Activated CD8-positive, alpha-beta T cell treated with anti-CD3 and anti-CD28 coated beads, Interleukin-2, amount 10 ng/mL, durations not matched to agents 7 days and 5 days (primary cell): ENCODE results near the gene NKX1-1. TPM values are rescaled to one million over a fixed set of nuclear protein-coding genes. Genes with fewer than 3 reads are reported as not detected.

Experiments used
- ATAC-seq: fragments of 150-1000 bp; cut with Tn5 transposase; one replicate; pipeline ENCODE4 v1.10.0; 2021; ENCODE audit warnings: moderate library complexity
- CTCF ChIA-PET: fragments of 350-600 bp; sonication (Branson Sonifier 250); formaldehyde crosslinking; loops from one replicate; lab custom pipeline; 2021; ENCODE audit warnings: antibody characterized with exemption; lab: Charles Lee
- POLR2A ChIA-PET: fragments of 350-600 bp; sonication (Branson Sonifier 250); formaldehyde crosslinking; loops from one replicate; lab custom pipeline; 2021; ENCODE audit warnings: antibody characterized with exemption; lab: Charles Lee
- DNase-seq: peaks from one replicate; pipeline ENCODE4 v3.0.0-alpha.2; 2020
- H3K27ac Mint-ChIP-seq: one replicate; pipeline ENCODE4 v1.8.0; 2021; ENCODE audit warnings: mild to moderate bottlenecking, mixed read lengths
- H3K27me3 Mint-ChIP-seq: one replicate; pipeline ENCODE4 v1.8.0; 2021; ENCODE audit warnings: low read depth, mixed read lengths
- H3K36me3 Mint-ChIP-seq: one replicate; pipeline ENCODE4 v1.8.0; 2021; ENCODE audit warnings: low read depth, mixed read lengths
- H3K4me1 Mint-ChIP-seq: one replicate; pipeline ENCODE4 v1.8.0; 2021; ENCODE audit warnings: low read depth, mixed read lengths
- H3K4me3 Mint-ChIP-seq: one replicate; pipeline ENCODE4 v1.8.0; 2021; ENCODE audit warnings: mild to moderate bottlenecking, mixed read lengths
- H3K9me3 Mint-ChIP-seq: one replicate; pipeline ENCODE4 v1.8.0; 2022; ENCODE audit warnings: mixed read lengths; ENCODE audit not compliant: insufficient read depth
- total RNA-seq, 2 experiments: library from RNA; stranded (reverse); gene quantifications; one replicate each; pipeline ENCODE4 v1.2.3, GENCODE V29; 2021

NKX1-1 gene
- total RNA-seq, 2 experiments from 2014 or later = not detected

- ChIA-PET CTCF (no interaction called here), POLR2A (no interaction called here)
- no peaks in the 10 kb centered on the region for H3K9me3 Mint-ChIP-seq
- no peaks in the 10 kb centered on the region for H3K27me3 Mint-ChIP-seq
- DNase-seq (no peak), ATAC-seq (no peak)
- no peaks in the 10 kb centered on the region for H3K36me3 Mint-ChIP-seq
- H3K4me1 Mint-ChIP-seq = no peaks in the 10 kb centered on the region
- no peak overlapping the region for H3K27ac Mint-ChIP-seq
- no peak overlapping the region for H3K4me3 Mint-ChIP-seq
These were observed 43.7 kb downstream of the NKX1-1 start for GRCh38 chr4:1362521-1362920.

- Mint-ChIP-seq H3K27me3 (no peaks in the 10 kb centered on the region), H3K36me3 (no peaks in the 10 kb centered on the region), H3K27ac (no peak overlapping the region), H3K9me3 (no peaks in the 10 kb centered on the region), H3K4me1 (no peaks in the 10 kb centered on the region), H3K4me3 (no peak overlapping the region)
- ChIA-PET POLR2A (no interaction called here), CTCF (no interaction called here)
- no peak for DNase-seq
- ATAC-seq = no peak
These were observed 44.2 kb downstream of the NKX1-1 start for GRCh38 chr4:1362046-1362445.

GRCh38 chr4:1361431-1361830 is 44.8 kb downstream of the NKX1-1 start:
- H3K36me3 Mint-ChIP-seq = no peaks in the 10 kb centered on the region
- POLR2A ChIA-PET = interaction anchor here (1.0 kb wide), 1 partner anchor 111 kb away, joined by 3 read pairs; no protein-coding TSS in a partner anchor
- no peaks in the 10 kb centered on the region for H3K27me3 Mint-ChIP-seq
- no peak overlapping the region for H3K4me3 Mint-ChIP-seq
- H3K4me1 Mint-ChIP-seq = no peaks in the 10 kb centered on the region
- DNase-seq (no peak), ATAC-seq (no peak)
- CTCF ChIA-PET = no interaction called here
- H3K27ac Mint-ChIP-seq = no peak overlapping the region
- no peaks in the 10 kb centered on the region for H3K9me3 Mint-ChIP-seq

- H3K9me3 Mint-ChIP-seq = no peaks in the 10 kb centered on the region
- ChIA-PET CTCF (interaction anchor here (0.6 to 1.0 kb wide), 2 partner anchors 8 to 142 kb away, joined by 3 to 4 read pairs; no protein-coding TSS in a partner anchor), POLR2A (interaction anchor here (1.0 kb wide), 1 partner anchor 110 kb away, joined by 3 read pairs; no protein-coding TSS in a partner anchor)
- DNase-seq (no peak), ATAC-seq (no peak)
- no peak overlapping the region for H3K4me3 Mint-ChIP-seq
- H3K27ac Mint-ChIP-seq = no peak overlapping the region
- H3K36me3 Mint-ChIP-seq = no peaks in the 10 kb centered on the region
- H3K27me3 Mint-ChIP-seq = no peaks in the 10 kb centered on the region
- no peaks in the 10 kb centered on the region for H3K4me1 Mint-ChIP-seq
These were observed 45.6 kb downstream of the NKX1-1 start for GRCh38 chr4:1360423-1361283.

- Mint-ChIP-seq H3K36me3 (no peaks in the 10 kb centered on the region), H3K4me3 (no peak overlapping the region), H3K4me1 (no peaks in the 10 kb centered on the region), H3K9me3 (no peaks in the 10 kb centered on the region), H3K27me3 (no peaks in the 10 kb centered on the region), H3K27ac (no peak overlapping the region)
- no peak for DNase-seq
- CTCF ChIA-PET = interaction anchor here (0.6 to 1.0 kb wide), 2 partner anchors 7 to 141 kb away, joined by 3 to 4 read pairs; no protein-coding TSS in a partner anchor
- ATAC-seq = no peak
- POLR2A ChIA-PET = no interaction called here
These were observed 46.3 kb downstream of the NKX1-1 start for GRCh38 chr4:1359976-1360375.

- ATAC-seq = no peak
- Mint-ChIP-seq H3K27ac (no peak overlapping the region), H3K27me3 (no peaks in the 10 kb centered on the region), H3K4me1 (no peaks in the 10 kb centered on the region), H3K4me3 (no peak overlapping the region), H3K9me3 (no peaks in the 10 kb centered on the region), H3K36me3 (no peaks in the 10 kb centered on the region)
- POLR2A ChIA-PET = no interaction called here
- DNase-seq = no peak
- CTCF ChIA-PET = no interaction called here
These were observed 47.1 kb downstream of the NKX1-1 start for GRCh38 chr4:1359144-1359501.

GRCh38 chr4:1358421-1359143 is 47.7 kb downstream of the NKX1-1 start:
- H3K36me3 Mint-ChIP-seq = no peaks in the 10 kb centered on the region
- no peak overlapping the region for H3K27ac Mint-ChIP-seq
- no peaks in the 10 kb centered on the region for H3K4me1 Mint-ChIP-seq
- ChIA-PET POLR2A (no interaction called here), CTCF (interaction anchor here (4.2 kb wide), 1 partner anchor 271 kb away, joined by 18 read pairs; no protein-coding TSS in a partner anchor)
- H3K4me3 Mint-ChIP-seq = no peak overlapping the region
- no peaks in the 10 kb centered on the region for H3K27me3 Mint-ChIP-seq
- H3K9me3 Mint-ChIP-seq = no peaks in the 10 kb centered on the region
- ATAC-seq = no peak
- DNase-seq = no peak

- ChIA-PET POLR2A (interaction anchor here (0.8 kb wide), 1 partner anchor 18 kb away, joined by 3 read pairs; no protein-coding TSS in a partner anchor), CTCF (interaction anchor here (4.2 kb wide), 1 partner anchor 272 kb away, joined by 18 read pairs; no protein-coding TSS in a partner anchor)
- no peak overlapping the region for H3K4me3 Mint-ChIP-seq
- no peak for ATAC-seq
- H3K27ac Mint-ChIP-seq = no peak overlapping the region
- no peaks in the 10 kb centered on the region for H3K27me3 Mint-ChIP-seq
- no peaks in the 10 kb centered on the region for H3K36me3 Mint-ChIP-seq
- DNase-seq = no peak
- no peaks in the 10 kb centered on the region for H3K4me1 Mint-ChIP-seq
- no peaks in the 10 kb centered on the region for H3K9me3 Mint-ChIP-seq
These were observed 48.6 kb downstream of the NKX1-1 start for GRCh38 chr4:1357356-1358248.

- Mint-ChIP-seq H3K27ac (no peak overlapping the region), H3K27me3 (no peaks in the 10 kb centered on the region)
These were observed 49.9 kb downstream of the NKX1-1 start for GRCh38 chr4:1356181-1356998.

GRCh38 chr4:1355378-1355777 is 50.9 kb downstream of the NKX1-1 start:
- POLR2A ChIA-PET = interaction anchor here (1.1 to 1.5 kb wide), 2 partner anchors 87 to 274 kb away, joined by 3 read pairs; no protein-coding TSS in a partner anchor

More at GRCh38 chr4:1356181-1356998, 49.9 kb downstream of the NKX1-1 start:
- ATAC-seq (no peak), DNase-seq (peak; percentile 59)
- no peak overlapping the region for H3K4me3 Mint-ChIP-seq
- H3K9me3 Mint-ChIP-seq = no peaks in the 10 kb centered on the region
- H3K4me1 Mint-ChIP-seq = peaks cover 8% of the 10 kb centered on the region
- H3K36me3 Mint-ChIP-seq = no peaks in the 10 kb centered on the region
- POLR2A ChIA-PET = interaction anchor here (0.8 to 1.5 kb wide), 4 partner anchors 10 to 273 kb away, joined by 3 read pairs; partner anchors contain the start of gene UVSSA
- CTCF ChIA-PET = interaction anchor here (0.7 to 4.2 kb wide), 15 partner anchors 10 to 273 kb away, joined by 3 to 19 read pairs (median 4); partner anchors contain the start of gene UVSSA

More at GRCh38 chr4:1355378-1355777, 50.9 kb downstream of the NKX1-1 start:
- no peaks in the 10 kb centered on the region for H3K9me3 Mint-ChIP-seq
- no peaks in the 10 kb centered on the region for H3K36me3 Mint-ChIP-seq
- H3K4me1 Mint-ChIP-seq = peaks cover 9% of the 10 kb centered on the region
- no peak overlapping the region for H3K27ac Mint-ChIP-seq
- DNase-seq (no peak), ATAC-seq (no peak)
- no peak overlapping the region for H3K4me3 Mint-ChIP-seq
- CTCF ChIA-PET = interaction anchor here (0.8 to 4.2 kb wide), 7 partner anchors 9 to 274 kb away, joined by 3 to 19 read pairs (median 5); partner anchors contain the start of gene UVSSA
- no peaks in the 10 kb centered on the region for H3K27me3 Mint-ChIP-seq
